HG03097 (cell line): Measurements from ENCODE around the gene IQGAP3.
"Not testable (repeated sequence)": the region's sequence is repeated elsewhere in the genome, so short reads cannot be mapped to it uniquely, and the experiment has no call there.

Source experiments
- ATAC-seq: cut with Tn5 transposase; IDR thresholded peaks from one replicate; pipeline ENCODE4 v1.9.1; 2021; ENCODE audit not compliant: unreplicated experiment, low FRiP score

The IQGAP3 gene

DNA sequence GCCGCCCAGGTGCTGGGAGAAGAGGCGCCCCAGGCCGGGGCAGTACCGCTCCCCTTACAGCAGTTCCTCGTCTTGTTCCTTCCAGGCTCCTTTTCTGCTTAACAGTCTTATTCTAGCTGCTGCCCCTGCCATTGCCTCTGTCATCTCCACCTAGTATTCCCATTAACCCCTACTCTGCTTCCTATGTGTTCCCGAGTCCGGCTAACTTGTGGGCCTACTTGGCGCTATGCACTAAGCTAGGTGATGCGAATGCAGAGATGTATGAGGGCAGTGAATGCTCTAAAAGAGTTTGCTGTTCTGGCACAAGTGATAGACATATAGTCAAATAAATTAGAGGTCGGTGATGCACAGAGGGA, 276 bp upstream of the IQGAP3 start:
- ATAC-seq = no peak

DNA sequence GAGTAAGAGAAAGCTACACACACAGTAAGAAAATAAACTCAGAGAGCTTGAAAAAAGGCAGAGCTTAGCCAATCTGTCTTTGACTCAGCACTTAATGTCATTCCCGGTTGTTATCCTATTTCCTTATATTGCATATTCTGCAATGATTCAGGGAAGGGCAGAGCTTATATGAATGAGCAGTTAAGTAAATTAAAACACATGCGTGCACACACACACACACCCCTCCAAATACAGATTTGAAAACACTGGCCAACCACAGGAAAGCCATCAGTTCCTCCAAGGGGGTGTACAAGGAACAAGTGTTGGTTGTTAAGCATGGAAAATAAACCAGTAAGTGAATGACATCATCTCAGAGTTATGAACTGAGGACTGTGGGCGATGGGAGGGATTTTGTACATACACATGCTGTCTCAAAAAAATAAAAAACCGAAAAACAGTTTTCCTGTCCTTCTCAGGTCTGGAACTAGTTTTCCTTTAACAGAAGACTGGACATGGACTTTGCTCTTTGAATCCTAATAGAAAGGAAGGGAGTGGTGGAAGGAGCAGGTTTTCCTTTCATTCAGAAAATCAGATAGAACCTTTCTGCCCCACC, 1.0 kb downstream of the IQGAP3 start:
- ATAC-seq = no peak

DNA sequence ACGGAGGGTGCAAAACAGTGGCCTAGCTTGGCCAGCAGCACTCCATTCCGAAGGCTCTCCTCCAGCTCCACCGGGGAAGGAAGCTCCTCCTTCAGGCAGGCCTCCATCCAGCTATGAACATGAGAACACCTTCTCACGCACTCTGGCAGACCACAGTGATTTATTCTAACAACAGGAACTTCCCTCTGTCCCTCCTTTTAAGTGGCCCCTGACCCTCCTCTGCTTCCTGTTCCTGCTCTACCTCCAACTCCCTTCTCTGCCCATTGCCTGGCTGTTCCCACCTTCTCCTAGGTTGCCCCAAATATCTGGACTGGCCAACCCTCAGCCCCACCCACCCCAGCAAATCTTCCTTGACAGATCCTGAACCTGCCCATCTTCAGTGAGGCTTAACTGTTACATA, 5.9 kb downstream of the IQGAP3 start:
- no peak for ATAC-seq

DNA sequence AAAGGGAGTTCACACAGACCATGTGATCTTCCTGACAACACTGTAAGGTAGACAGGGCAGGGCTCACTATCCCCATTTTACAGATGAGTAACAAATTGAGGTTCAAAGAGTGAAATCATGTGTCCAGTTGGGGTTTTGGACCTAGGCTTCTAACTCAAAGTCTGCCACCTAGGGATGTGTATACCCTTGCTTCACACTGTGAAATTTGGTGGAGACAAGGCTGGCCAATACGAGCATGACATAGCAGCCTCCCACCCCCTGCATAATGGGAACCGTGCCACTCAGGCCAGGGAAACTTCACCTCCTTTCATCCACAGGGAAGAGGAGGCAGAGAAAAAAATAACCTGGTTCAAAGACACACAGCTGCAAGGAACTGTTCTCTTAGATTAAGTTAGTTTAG, 6.8 kb downstream of the IQGAP3 start:
- no peak for ATAC-seq

DNA sequence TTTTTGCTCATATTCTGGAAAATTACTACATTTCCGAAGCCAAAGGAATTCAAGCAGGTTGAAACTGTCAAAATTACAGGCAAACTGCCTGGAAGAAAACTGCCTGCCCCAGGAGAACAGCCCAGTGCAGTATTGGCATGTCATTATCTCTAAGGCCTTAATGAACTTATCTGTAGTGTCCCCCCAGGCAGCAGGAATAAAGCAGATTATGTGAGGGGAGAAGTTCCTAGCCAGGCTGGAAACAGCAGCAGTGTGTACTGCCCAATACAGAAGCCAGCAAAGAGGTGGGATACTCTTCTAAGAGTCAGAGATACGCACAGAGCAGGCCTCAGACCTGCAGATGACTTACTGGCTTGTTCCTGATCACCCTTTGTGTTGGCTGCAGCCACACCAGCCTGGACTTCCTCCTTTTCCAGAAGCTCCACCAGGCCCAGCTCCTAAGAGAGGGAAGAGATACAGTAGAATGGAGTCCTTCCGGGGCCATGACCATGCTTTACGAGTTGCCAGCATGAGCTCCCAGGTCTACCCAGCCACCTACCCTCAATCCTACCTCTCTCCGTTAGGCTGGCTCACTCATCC, 11.7 kb downstream of the IQGAP3 start:
- no peak for ATAC-seq

DNA sequence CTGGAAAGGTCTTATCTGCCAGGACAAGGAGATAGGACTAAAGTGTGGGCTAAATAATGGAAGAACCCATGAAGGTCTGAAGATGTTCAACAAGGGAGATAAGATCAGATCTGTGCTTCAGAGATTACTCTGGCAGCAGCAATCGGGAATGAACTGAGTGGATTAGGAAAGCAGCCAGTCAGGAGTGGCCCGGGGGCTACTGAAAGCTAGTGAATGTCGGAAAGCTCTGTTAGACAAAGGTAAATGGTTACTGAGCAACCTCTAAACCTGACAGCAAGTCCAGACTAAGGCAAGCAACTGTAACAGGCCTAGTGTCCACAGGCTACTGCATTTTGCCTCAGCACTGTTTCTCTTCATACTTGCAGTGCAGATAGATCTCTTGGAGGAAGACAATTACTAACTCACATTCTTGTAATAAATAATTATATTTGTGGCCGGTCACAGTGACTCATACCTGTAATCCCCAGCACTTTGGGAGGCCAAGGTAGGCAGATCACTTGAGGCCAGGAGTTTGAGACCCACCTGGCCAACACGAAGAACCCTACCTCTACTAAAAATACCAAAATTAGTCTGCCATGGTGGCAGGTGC, 12.5 kb downstream of the IQGAP3 start:
- ATAC-seq = no peak

DNA sequence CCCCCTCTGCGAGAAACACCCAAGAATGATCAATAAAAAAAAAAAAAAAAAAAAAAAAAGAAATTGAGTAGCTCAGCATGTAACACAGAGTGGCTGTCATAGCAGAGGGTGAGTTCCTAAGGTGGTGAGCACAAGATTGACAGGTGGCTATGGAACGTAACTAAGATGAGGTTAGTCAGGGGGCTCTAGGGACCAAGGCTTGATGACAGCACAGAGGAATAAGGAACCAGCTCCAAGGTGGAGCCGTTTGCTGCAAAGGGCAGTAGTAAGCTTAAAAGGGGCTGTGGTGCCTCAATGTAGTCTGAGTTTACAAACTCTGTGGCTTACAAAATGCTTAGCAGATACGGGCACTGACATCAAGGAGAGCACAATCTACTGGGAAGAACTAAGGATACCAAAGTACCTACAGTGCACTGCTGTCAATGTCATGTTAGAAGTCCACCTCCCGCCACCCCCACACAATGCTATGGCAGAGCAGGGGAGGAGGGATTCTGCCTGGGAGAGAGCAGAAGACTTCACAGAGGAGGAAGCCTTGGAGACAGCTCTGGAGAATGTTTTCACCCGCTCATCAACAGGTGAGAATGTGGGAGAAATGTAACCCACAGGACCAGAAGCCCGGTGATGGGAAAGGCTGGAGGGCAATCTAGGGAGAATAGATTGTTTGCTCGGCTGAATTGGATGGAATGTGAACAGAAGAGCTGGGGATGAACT, 13.1 kb downstream of the IQGAP3 start:
- no peak for ATAC-seq

DNA sequence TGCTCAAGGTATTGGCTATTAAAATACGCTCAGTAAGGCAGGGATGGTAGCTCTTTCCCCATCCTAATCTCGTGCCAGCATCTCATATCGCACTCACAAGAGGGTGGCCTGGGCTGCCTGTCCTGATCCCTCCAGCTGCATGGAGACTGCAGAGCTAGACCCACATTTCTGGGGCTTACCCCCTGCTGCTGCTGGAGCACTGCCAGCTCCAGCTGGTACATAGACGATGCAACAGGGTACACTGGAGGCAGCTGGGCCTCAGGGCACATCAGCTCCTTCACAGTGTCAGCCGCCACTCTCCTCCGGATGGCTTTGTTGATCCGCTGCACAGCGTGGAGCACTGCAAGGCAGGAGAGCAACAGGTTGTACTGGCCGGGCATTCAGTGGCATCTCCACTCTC, 16.0 kb downstream of the IQGAP3 start:
- ATAC-seq = no peak

DNA sequence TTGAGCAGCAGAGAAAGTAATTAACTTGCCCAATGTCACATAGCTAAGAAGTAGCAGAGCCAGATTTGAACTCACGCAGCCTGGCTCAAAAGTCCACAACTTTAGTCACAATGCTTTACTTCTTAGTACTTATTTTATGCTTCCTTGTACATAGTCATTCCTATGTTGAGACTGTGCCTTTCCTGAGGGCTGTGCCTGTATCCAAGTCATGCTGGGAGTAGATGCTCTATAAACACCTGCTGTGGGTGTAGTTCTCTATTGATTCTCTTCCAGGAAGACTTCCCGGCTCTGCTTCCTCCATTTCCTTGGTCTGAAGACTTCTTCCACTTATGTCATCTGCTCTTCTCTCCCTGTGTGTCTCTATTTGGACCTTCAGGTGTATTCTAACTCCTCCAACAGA, 16.6 kb downstream of the IQGAP3 start:
- ATAC-seq = no peak

DNA sequence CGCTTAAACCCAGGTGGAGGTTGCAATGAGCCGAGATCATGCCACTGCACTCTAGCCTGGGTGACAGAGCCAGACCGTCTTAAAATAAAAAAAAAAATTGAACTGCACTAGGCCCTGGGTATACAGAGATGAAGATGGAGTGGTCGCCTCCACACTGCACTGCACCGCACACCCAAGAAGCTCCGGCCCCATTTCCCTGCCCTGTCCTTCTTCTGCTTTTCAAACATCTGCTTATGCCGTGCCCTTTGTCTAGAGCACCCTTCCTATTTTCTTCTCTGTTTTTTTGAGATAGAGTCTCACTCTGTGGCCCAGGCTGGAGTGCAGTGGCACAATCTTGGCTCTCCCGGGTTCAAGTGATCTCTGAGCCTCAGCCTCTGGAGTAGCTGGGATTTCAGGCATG, 17.4 kb downstream of the IQGAP3 start:
- no peak for ATAC-seq

DNA sequence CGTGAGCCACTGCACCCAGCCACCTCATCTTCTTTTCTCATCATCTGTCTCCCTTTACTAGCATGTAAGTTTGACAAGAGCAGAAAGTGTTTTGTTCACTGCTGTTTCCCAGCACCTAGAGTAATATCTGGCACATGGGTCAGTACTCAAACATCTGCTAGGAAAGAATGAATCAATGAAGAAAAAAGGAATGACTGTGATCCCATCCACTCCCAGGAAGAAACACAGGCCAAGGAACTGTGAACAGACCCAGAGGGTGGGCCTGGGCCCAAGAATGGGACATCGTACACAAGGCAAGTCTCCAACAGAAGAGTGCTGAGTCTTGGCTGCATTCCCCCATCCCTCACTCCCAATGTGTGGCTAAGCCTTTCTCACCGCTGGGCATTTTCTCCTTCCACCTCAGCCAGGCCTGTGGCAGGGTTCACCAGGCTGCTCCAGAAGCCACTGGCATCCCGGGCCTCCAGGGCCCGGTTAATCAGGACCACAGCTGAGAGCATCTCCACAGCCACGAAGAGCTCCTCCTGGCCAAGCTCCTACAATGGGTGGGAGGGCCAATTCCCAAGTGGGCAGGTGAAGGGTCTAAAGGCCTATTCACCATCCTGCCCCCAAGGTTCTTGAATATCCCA, 18.4 kb downstream of the IQGAP3 start:
- no peak for ATAC-seq

DNA sequence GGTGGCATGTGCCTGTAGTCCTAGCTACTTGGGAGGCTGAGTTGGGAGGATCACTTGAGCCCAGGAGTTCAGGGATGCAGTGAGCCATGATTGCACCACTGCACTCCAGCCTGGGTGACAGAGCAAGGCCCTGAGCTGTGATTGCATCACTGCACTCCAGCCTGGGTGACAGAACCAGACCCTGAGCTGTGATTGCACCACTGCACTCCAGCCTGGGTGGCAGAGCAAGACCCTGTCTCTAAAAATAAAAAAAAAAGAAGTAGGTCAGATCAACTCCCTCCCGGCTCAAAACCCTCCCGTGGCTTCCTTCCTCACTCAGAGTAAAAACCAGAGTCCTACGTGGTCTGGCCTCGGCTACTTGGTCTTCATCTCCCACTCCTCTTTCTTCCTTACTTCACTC, 19.4 kb downstream of the IQGAP3 start:
- not testable (repeated sequence) for ATAC-seq

DNA sequence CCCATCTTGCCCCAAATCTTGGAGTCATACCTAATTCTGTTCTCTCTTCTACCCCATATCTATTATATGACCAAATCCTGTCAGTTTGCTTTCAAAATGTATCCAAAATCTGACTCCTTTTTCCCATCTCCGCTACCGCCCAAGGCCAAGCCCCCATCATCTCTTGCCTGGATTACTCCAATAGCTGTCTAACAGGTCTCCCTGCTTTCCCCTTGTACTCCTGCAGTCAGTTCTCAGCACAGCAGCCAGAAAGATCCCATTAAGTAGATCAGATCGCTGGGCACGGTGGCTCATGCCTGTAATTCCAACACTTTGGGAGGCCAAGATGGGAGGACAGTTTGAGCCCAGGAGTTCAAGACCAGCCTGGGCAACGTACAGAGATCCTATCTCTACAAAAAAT, 19.8 kb downstream of the IQGAP3 start:
- no peak for ATAC-seq

DNA sequence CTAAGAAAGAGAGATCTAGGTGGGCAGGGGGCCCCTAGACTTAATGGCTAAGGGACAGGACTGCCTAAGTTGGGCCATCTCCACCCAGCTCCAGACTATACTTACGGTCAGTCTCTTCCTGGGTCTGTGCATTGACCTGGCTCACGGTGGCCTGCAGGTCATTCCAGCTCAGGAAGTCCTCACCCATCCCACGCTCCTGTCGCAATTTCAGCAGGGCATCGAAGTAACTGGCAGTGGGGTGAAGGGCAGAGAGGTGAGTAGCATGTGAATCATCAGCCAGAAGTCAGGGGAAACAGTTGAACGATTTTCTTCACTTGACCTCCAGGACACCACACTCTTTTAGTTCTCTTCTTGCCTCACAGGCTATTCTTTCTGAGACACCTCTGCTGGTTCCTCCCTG, 20.5 kb downstream of the IQGAP3 start:
- no peak for ATAC-seq

DNA sequence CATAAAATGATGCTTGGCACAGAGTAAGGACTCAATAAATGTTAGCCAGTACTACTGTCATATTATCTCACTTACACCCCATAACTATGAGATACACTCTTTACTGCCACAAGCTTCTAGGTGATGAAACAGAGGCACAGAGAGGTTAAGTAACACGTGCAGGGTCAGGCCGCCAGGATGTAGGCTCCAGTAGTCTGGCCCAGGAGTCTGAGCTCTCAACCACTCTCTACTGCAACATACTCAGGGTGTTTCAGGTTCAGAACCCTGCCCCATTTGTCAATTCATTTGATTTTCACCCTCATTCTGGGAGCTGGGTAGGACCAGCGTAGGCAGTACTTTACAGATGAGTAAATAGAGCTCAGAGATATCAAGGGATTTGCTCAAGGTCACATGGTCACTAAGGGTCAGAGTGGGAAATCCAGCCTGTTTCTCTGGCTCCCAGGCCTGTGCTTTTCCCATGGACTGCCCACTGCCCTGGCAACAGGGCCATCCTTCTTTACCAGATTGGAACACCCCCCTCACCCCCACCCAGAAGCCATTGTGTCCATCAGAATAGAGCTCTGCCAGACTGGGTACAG, 21.2 kb downstream of the IQGAP3 start:
- no peak for ATAC-seq

DNA sequence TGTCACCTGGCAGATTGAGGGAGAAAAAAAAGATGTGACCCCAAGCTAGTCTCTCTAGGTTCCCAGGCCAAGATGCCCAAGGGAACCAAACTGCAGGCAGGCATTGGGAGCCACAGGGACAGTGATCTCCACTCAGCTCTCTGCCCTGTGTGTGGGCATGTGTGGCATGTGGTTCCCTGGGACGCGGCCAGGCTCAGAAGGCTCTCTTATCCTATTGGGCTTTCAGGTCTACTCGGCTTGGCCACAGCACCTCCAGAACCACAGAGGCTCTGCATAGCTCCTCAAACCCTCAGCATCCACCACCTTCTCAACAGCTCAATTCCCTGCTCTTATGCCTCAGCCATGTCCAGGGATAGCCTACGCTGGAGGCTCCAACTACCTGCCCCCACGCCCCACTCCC, 22.0 kb downstream of the IQGAP3 start:
- no peak for ATAC-seq

DNA sequence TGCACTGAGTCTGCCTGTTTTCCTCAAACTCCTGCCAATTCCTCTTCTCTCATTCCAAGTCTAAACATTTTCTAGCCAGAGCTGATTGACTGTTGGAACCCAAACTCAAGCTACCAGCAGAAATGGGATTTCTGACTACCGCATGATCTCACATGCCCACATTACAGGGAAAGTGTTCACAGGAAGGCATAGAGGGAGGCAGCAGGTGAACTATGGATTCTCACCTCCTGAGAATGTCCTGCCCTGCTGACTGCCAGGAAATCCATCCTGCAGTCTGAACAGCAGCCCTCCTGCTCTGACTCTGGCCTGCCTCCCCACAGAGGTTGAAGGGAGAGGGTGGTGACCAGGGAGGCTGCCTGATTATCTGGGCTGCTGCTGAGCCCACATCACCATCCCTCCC, 22.5 kb downstream of the IQGAP3 start:
- no peak for ATAC-seq

DNA sequence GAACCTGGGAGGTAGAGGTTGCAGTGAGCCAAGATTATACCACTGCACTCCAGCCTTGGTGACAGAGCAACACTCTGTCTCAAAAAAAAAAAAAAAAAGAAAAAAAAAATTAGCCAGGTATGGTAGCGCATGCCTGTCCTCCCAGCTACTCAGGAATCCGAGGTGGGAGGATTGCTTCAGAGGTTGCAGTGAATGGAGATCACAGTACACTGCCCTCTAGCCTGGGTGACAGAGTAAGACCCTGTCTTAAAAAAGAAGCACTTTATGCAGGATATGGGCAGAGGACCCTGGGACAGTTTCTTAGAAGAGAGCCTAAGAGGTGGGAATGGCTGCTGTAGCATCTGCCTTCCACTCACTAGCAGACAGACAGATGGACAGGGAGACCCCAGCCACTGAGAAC, 23.0 kb downstream of the IQGAP3 start:
- no peak for ATAC-seq

DNA sequence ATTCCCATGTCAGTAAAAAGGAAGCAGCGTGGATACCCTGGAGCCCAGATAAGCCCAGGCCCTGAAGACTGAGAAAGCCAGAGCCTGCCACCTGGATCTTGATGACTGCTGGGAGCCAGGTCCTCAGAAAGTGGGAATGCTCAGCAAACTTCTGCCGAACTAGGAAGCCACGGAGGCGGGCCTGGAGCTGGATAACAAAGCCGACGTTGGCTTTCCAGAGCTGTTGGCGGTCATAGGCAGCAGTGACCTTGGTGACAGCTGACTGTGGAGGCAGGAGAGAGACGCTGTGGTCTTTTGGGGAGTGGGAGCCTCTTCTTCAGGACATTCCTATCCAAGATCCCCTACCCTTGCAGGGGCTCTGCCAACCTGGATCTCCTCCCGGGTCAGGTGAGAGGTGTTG, 24.4 kb downstream of the IQGAP3 start:
- no peak for ATAC-seq

DNA sequence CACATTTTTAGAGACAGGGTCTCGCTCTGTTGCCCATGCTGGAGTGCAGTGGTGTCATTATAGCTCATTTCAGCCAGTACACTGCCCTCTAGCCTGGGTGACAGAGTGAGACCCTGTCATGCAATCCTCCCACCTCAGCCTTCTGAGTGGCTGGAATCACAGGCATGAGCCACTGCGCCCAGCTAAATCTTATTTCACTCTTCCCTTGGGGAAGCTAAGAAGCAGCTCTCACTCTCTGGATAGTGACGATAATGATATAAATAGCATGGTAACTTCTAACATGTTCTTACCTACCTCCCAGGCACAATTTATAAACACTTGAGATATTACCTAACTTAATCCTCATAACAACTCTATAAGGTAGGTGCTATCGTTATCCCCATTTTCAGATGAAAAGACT, 24.9 kb downstream of the IQGAP3 start:
- no peak for ATAC-seq

DNA sequence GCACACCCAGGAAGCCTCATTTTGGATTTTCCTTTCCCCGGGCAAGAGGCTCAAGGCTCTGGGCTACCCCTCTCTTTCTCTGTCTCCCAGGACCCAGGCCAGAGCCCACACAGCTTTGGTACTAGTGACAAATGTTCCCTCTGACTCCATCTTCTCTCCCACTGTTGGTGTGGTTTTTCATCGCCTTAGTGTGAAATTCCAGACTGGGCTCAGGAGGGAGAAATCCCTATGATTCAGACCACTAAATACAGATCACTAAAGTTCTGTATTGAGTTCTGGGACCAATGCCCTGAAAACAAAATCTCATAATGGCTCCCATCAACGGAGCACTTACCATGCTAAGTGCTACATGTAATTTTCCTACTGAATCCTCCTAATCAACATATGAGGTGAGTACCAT, 26.1 kb downstream of the IQGAP3 start:
- ATAC-seq = no peak
